HG02763 (cell line): ENCODE measurements around the gene TPM2.
A peak's percentile ranks its signal among the peaks of the same experiment; 100 is the strongest.
"Not testable (repeated sequence)": the region's sequence is repeated elsewhere in the genome, so short reads cannot be mapped to it uniquely, and the experiment has no call there.

Experiments
- ATAC-seq: cut with Tn5 transposase; IDR thresholded peaks from one replicate; pipeline ENCODE4 v1.9.1; 2021; ENCODE audit warnings: mild to moderate bottlenecking, moderate library complexity; ENCODE audit not compliant: unreplicated experiment

TPM2 gene

DNA sequence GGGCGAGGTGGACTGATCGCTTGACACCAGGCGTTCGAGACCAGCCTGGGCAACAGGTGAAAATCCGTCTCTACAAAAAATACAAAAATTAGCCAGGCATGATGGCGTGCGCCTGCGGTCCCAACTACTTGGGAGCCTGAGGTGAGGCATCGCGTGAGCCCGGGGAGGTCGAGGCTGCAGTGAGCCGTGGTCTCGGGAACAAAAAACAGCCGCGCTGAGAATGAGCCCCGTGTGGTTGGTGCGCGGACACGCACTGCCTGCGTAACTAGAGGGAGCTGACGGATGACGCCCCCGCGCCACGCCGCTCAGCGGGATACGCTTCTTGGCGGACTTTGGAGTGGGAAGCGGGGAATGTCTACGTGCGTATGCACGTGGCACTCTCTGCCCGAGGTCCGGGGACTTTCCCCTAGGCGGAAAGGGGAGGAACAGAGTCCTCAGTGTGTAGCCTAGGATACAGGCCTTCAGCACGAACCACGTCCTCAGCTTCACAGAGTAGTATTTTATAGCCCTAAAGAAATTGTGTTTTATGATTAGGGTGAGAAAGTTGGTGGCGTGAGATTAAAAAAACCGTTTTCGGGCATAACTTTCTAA lies 32.1 kb downstream of the TPM2 start, which contains the start of gene RMRP:
Gene RMRP (minus strand): TSS at position 474 of the 591 bp plus-strand sequence.
- ATAC-seq: peak; percentile 87

DNA sequence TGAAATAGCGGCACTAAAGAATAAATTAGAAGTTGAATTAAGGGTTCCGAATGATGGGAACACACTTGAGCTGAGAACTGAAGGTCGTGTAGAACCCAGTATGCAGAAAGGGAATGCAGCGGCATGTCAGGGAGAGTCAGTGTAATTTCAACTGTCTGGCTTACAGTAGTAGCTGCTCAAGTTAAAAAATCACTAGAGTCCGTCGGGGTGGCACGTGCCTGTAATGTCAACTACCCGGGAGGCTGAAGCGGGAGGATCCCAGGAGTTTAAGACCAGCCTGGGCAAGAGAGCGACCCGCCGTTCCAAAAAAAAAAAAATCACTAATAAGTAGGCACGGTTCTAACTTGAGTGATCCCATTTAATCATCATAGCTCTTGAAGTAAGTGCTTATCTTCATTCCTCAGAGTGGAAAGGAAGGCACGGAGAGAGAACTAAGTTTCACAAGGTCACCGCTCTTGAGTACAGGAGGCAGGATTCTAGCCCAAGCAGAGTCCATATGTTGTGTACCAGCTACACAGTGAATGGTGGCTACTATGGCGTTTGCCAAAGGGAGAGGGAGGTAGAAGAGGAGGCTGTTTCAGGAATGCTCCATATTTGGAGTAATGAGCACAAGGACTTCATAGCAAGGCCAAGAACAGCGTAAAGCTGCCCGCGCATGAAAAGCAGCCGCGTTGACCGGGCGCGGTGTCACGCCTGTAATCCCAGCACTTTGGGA lies 32.7 kb downstream of the TPM2 start:
- no peak for ATAC-seq

DNA sequence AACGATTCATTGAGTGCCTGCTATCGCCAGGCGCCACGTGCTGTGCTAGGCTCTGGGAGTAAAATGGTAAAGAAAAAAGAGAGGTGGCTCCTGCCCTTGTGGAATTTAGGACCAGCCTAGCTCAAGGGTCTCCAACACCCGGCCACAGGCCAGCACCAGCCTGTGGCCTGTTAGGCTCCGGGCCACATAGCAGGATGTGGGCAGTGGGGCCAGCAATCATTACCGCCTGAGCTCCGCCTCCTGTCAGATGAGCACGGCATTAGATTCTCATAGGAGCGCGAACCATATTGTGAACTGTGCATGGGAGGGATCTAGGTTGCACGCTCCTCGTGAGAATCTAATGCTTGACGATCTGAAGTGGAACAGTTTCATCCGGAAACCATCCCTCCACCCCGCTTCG lies 33.4 kb downstream of the TPM2 start:
- no peak for ATAC-seq

DNA sequence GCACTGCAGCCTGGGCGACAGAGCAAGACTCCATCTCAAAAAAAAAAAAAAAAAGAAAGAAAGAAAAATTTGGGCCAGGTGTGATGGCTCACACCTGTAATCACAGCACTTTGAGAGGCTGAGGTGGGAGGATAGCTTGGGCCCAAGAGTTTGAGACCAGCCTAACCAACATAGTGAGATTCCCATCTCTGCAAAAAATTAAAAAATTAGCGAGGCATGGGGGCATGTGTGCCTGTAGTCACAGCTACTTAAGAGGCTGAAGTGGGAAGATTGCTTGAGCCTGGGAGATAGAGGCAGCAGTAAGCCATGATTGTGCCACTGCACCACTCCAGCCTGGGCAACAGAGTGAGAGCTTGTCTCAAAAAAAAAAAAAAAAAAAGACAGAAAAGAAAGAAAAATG lies 36.1 kb downstream of the TPM2 start:
- no peak for ATAC-seq

DNA sequence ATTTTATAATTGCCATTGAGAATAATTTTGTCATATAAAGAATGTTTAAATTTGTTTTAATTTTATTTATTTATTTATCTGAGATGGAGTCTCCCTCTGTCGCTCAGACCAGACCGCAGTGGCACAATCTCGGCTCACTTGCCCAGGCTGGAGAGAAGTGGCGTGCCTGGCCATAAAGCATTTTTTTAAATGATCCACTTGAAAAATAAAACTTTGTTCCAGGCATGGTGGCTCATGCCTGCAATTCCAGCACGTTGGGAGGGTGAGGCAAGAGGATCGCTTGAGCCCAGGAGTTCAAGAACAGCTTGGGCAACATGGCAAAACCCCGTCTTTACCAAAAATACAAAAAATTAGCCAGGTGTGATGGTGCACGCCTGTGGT lies 36.9 kb downstream of the TPM2 start:
- no peak for ATAC-seq

DNA sequence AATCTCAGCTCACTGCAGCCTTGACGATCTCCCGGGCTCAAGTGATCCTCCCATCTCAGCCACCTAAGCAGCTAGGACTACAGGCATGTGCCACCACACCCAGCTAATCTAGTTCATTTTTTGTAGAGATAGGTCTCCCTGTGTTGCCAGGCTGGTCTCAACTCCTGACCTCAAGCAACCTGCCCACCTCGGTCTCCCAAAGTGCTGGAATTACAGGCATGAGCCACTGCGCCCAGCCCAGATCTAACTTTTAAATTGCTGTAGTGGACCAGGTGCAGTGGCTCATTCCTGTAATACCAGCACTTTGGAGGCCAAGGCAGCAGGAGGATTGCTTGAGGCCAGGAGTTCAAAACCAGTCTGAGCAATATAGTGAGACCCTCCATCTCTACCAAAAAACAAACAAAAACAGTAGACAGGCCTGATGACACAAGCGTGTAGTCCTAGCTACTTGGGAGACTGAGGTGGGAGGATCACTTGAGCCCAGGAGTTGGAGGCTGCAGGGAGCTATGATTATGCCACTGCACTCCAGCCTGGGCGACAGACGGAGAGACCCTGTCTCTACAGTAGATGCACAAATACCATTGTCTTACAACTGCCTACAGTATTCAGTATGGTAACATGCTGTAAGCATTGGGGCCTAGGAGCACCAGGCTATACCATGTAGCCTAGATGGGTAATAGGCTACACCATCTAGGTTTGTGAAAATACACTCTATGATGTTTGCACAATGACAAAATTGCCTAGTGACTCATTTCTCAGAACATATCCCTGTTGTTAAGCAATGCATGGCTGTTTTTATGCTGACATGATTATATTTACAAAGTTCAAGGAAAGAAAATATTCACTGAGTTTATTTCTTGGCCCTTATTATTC lies 37.5 kb downstream of the TPM2 start:
- no peak for ATAC-seq

DNA sequence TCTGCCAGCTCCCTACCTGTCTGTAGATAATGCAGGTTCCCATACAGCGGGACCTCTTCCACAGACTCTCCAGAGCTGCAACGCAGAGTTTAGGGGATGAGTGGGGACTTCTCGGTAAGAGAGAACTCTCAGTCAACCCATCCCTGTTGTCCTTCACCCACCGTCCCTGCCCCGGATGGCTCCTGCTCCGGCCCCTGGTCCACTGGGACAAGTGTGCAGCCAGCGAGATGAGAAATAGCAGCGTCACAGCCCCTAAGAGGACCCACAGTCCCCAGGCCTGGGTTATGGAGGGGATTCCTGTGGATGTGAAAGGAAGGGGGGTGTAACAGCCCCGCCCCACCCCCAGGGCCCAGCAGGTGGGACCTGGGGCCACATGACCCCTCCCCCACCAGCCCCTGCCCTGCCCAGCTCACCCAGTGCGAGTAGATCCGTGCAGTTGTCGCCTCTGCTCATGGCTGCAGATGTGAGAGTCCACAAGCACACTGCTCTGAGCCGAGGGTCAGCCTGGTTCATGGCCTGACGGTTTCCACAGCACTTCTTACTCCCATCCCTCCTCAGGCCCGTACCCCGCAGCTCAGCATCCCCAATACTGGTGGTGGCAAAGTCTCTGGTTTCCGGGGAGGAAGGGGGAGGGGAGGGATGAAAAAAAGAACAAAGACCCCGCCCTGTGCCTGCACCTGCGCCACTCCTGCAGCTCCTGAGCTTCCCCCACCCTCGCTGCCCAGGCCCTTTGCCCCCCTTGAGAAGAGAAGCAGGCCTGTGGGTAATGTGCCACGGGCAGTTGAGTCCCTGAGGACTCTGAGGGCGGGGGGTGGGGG lies 39.2 kb downstream of the TPM2 start, which contains the start of gene SIT1:
Gene SIT1 (minus strand): TSS at position 591 of the 818 bp plus-strand sequence. CDS start 78 bp downstream, at position 513.
- ATAC-seq: no peak

DNA sequence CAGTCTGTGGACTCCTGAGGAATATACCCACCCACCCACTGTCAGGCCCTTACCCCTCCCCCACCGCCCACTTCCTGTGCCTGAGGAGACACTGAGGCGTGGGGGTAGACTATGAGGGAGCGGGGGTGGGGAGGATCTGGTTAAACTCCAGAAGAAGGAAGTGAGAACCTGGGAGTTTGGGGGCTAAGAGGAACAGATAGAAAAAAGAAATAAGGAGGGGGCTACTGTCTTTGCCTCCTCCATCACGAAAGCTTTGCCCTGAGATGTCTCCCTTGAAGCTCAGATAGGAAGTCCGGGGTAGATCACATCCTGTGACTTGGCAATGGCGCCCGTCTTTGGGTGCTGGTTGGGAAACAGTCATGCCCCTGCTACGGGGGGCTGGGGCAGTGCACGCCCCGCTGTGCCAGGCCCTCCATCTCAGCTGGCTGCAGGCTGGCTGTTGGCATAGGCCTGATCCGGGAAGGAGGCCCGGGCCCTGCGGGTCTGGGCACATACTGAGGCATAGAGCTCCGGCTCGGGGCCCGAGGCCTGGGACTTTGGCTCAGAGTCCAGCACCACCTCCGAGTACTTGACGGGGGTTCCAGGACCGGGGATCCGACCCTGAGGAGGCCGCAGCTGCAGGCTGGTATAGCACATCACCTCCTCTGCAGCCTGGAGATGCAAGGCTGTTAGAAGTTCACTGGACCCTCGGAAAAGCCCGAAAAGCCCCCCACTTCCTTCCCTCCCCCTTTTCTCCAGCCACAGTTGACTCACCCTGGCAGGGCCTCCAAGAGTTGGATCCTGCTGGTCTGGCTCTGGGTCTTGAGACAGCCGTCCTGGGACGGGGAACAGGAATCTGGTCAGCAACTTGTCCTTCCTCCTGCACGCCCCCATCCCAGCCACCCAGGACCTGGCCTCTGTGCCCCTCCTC lies 40.0 kb downstream of the TPM2 start:
- no peak for ATAC-seq

DNA sequence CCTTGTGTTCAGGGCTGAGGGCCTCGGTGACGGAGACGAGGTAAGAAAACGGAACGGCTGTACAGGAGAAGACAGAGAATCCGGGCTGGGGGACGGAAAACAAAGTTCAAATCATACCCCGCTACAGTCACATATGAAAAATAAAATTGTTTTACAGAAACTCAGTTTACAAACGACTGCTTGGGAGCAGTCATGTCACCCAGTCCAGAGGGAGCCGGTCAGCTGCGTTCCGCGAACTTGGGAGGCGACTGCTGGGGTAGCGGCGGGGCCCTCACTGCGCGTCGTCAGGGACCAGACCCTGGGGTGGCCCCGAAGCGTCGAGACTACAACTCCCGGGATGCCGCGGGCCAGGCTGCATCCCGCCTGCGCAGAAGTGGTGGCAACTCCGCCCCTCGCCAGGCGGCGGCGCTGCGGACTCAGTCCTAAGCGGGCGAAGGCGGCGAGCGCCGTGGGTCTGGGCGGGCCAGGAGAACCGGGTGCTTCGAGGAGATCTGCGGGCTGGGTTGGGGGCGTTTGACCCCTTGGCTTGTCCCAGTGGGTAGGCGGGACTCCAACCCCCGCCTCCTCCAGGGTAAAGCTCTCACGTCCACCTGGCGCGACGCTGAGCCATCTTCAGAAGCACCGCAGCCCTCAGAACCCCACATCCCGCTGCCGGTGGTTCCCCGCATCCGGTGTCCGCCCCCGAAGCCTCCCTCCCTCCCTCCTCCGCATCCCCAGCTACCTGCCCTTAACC lies 43.0 kb downstream of the TPM2 start:
- peak; percentile 85 for ATAC-seq

DNA sequence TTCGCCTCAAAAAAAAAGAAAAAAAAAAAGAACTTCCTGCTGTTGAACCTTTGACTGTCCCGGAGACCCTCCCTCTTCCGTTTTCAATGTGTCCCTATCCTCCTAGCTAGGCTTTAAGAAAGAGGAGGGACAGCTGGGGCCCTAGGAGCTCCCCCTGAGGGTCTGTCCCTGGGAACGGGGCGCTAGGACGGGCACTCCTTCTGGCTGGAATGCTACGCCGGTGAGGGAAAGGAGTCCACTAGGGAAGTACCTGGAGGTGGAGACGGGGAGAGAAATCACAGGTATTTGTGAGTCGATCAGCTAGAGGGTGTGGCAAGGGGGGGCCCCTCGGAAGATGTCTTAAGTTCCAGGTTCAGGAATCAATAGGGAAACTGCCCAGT lies 43.6 kb downstream of the TPM2 start:
- no peak for ATAC-seq

DNA sequence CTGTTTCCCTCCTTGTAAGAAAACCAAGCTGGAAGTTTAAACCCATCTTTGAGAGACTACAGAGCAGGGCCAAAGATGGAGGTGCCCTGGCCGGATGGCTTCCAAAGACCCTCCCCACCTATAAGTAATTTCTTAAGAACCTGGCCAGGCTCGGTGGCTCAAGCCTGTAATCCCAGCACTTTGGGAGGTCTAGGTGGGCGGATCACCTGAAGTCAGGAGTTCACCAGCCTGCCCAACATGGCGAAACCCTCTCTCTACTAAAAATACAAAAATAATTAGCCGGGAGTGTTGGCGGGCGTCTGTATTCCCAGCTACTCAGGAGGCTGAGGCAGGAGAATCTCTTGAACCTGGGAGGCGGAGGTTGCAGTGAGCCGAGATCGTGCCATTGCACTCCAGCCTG lies 44.0 kb downstream of the TPM2 start:
- ATAC-seq: not testable (repeated sequence)

DNA sequence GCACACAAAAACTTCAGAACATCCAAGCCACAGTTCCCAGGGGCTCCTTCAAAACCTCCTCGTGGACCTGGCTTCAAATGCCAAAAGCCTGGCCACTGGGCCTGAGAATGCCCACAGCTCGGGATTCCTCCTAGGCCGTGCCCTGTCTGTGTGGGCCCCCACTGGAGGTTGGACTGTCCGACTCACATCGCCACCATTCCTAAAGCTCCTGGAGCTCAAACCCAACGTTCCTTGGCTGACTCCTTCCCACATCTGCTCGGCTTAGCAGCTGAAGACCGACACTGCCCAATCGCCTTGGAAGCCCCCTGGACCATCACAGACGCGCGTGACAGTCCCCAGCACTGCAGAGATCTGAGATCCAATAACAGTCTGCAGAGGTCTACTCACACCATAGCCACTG lies 46.7 kb downstream of the TPM2 start:
- ATAC-seq: no peak

DNA sequence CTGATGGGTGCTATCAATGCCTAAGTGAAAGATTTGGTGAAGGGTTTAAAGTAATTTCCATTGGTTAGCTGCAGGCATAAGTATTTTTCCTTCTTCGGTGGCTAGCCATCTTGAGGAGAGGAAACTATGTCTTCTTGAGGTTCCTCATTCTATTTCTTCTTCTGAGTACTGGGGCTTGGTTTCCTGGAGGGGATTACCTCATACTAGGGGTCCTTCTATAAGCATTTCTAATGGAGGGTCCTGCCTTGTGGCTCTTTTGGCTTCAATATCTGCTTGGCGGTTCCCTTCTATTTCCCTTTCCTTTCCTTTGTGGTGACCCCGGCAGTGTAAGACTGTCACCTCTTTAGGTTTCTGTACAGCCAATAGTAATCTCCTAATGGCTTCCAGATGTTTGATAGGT lies 48.2 kb downstream of the TPM2 start:
- not testable (repeated sequence) for ATAC-seq

DNA sequence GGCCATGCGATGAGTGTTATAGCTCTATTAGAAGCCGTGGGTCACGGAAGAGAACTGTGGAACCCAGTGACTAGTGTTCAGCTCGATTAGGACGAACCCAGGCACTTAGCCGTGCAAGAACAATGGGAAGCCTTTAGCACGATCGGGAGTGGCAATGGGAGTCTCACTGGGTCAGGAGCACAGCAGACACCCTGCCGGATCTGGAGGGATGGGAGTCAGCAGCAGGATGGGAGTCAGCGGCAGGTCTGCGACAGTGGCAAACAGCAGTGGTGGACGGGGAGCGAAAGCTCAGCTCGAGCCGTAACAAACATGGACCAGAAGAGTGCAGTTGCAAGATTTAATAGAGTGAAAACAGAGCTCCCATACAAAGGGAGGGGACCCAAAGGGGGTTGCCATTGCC lies 49.3 kb downstream of the TPM2 start:
- not testable (repeated sequence) for ATAC-seq

DNA sequence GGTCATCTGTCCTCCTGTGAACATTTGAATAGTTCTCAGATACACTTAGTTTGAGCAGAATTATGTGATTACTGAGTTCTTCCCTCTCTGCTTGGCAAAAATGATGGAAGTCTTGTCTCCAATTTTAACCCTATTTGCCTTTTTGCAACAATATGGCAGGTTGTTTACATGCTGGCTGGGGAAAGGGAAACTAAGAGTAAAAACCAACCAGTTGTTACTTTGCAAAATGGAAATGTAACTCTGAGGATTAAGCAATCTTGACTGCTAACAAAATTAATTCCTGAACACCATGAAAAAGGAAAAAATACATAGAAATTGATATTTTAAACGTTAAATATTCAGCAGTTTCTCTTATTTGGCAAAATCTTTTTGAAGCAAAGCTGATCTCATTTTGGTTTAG lies 50.1 kb downstream of the TPM2 start:
- no peak for ATAC-seq

DNA sequence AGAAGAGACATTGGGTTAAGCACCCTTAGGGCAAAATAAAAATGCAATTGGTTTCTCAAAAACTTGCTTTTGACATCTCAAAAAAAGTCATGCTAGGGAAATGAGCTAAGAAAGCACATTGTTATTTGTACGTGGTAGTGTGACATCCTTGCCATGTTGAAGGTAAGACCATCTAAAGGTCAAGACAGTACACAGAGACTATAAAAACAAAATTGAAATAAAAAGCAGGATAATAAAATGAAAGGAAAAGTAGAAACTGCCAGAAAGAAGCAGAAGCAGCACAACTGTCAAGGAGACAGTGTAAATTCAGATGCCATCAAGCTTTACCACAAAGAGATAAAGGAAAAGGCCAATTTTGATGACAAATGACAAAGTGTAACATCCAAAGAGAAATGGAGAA lies 50.5 kb downstream of the TPM2 start:
- not testable (repeated sequence) for ATAC-seq

DNA sequence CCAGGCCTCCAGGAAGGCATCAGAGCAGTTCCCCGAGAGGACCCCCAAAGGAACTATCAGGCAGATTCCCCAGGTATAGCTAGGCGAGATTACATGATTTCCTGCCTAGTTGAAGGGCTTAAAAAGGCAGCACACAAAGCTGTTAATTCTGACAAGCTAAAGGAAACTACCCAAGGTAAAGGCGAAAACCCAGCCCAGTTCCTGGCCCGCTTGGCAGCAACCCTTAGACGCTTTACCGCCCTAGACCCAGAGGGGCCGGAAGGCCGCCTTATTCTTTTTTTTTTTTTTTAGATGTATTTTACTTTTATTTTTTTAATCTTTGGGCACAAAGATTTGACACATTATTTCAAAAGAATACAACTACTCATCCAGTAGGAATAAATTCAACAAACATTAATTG lies 51.0 kb downstream of the TPM2 start:
- not testable (repeated sequence) for ATAC-seq

DNA sequence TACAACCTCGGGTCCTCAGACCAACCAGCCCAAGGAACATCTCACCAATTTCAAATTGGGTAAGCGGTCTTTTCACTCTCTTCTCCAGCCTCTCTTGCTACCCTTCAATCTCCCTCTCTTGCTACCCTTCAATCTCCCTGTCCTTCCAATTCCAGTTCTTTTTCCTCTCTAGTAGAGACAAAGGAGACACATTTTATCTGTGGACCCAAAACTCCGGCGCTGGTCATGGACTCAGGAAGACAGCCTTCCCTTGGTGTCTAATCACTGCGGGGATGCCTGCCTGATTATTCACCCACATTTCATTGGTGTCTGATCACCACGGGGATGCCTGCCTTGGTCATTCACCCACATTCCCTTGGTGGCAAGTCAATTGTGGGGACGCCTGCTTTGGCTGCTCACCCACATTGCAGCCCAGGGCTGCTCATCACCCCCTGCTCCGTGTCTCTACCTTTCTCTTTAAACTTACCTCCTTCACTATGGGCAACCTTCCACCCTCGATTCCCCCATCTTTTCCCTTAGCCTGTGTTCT lies 52.2 kb downstream of the TPM2 start:
- ATAC-seq: not testable (repeated sequence)

DNA sequence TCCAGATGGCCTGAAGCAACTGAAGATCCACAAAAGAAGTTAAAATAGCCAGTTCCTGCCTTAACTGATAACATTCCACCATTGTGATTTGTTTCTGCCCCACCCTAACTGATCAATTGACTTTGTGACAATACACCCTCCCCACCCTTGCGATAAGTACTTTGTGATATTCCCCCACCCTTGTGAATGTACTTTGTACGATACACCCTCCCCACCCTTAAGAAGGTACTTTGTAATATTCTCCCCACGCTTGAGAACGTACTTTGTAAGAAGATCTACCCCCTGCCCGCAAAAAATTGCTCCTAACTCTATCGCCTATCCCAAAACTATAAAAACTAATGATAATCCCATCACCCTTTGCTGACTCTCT lies 52.9 kb downstream of the TPM2 start:
- not testable (repeated sequence) for ATAC-seq
